ENCODE data around the gene NFX1.
"Not testable (repeated sequence)": the region's sequence is repeated elsewhere in the genome, so short reads cannot be mapped to it uniquely, and the experiment has no call there.

DNA sequence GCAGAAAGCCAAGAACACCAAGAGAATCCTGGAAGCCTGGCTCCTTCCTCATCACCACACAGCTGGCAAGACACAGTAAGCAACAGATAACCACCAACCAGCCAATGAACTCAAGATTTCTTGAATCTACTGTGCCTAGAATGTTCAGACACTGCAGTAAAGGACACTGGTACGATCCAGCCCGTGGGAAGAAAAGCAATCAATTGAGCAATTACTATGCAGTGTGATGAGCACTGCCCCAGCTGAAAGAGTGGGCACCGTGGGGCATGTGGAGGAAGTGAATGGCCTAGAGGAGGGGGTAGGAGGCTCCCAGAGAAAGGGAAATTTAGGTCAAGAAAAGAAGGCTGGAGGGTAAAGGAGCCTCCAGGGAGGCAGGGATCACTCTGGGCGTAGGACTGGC is 107.5 kb downstream of the NFX1 start:
- not testable (repeated sequence) for TF ChIP-seq POLR2AphosphoS5 (IDR thresholded peaks at IDR 0.05); CTCF (IDR thresholded peaks at IDR 0.05); POLR2A (IDR thresholded peaks at IDR 0.05; ENCODE audit: low read depth); EP300 (IDR thresholded peaks at IDR 0.05)

All from esophagus muscularis mucosa (tissue), 4 donors.